K562 treated with DMSO at 1 percent for 24 hours (cell line): ENCODE measurements around the gene NCAM1. TPM values are rescaled to one million over a fixed set of nuclear protein-coding genes. Genes with fewer than 3 reads are reported as not detected.

Source experiments
- total RNA-seq: library from RNA; unstranded; fragments of 300-600 nt; gene quantifications from 2 replicates; pipeline ENCODE4 v1.2.3, GENCODE V29; 2022; ENCODE audit warnings: low read depth; ENCODE audit not compliant: insufficient read depth

NCAM1 gene
- not detected in 2 replicates for total RNA-seq

GRCh38 chr11:112961146-112961668, at the start of gene NCAM1:
NCAM1 (plus strand) TSS chr11:112961420.

GRCh38 chr11:113314389-113315301, 353.4 kb downstream of the NCAM1 start, which contains the start of gene TTC12:
TTC12 (plus strand) TSS chr11:113314583; CDS start chr11:113316258, 1,675 bp downstream.

